ENCODE results near the gene SPEG.

- TF ChIP-seq ZSCAN20 (CRISPR knock-in tag; IDR thresholded peaks at IDR 0.05) = no peak
- no peak for TF ChIP-seq POLR2A (IDR thresholded peaks at IDR 0.05; ENCODE audit: low read length)
- TF ChIP-seq EP300 (IDR thresholded peaks at IDR 0.05) = no peak
- no peak for TF ChIP-seq HOXB5 (CRISPR knock-in tag; IDR thresholded peaks at IDR 0.05)
- TF ChIP-seq USF2 (IDR thresholded peaks at IDR 0.05) = no peak
- TF ChIP-seq CEBPB (IDR thresholded peaks at IDR 0.05) = no peak
- TF ChIP-seq CTCF (IDR thresholded peaks at IDR 0.05) = no peak
- TF ChIP-seq RFX5 (IDR thresholded peaks at IDR 0.05) = no peak
- no peak for TF ChIP-seq PBX3 (IDR thresholded peaks at IDR 0.05)
- no peak for TF ChIP-seq REST (IDR thresholded peaks at IDR 0.05)
Observed at GRCh38 chr2:219437141-219437540, 2.5 kb downstream of the SPEG start.

Data from A549 (cell line).